Measurements from ENCODE around the gene SENP1.

SENP1 gene

DNA sequence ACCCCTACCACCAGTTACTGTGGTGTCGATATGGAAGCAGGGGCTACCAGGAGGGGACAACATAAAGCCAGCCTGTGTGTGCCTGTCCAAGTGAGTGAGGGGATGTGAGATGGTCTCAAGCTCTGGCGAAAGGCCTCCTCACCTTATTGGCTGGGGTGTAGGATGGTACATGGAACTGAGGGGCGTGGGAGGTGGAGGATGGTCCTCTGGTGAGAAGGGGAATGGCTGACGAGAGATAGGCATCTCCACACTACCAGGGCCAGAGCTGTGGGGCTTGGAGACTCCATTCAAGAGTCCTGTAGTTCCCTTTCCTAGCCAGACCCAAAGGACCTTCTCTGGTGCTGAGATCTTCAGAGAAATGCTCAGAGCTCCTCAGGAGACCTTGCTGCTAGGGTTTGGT is 69.1 kb downstream of the SENP1 start:
- DNase-seq (ENCODE audit: low read depth in 3 of 3): no peak

DNA sequence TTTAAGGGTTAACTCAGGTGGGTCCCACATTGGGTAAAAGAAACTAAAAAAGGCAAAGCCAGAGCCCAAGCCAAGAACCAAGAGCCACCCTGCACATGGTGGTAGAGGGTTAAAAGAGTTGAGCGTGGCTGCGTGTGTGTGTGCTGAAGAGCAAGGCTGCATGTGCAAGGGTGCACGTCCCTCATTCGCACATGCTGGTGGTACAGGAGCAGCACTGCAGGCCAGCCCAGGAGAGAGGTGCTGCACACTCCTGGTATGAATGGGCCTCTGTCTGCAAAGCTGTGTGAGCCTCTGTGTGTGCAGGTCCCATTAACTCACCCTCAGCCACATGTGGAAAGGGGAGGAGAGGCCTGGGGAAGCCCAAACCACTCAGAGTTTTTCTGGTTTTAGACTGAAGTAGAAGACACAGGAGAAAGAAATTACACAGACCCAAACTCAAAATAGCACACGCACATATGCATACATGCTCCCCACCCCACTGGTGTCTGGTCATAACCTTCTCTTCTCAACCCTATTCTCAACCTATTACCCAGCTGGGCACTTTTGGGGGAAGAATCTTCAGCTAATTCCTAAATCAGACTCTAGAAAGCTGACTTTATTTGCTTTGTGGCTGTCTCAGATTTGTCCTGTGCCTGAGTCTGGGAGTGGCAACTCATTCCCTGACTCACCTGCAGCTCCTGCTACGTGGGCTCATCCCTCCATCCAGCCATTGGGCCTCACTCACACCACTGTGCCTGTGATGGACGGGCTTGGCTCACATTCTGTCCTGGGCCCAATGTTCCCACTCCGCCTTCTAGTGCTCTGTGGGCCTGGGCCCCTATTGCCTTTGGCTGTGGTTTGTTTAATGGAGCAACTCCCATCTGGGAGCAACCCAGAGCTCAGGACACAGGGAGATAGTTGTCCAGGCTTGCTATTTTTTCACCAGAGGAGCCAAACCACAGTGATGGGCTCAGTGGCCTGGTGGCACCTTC is 70.8 kb downstream of the SENP1 start:
- DNase-seq (ENCODE audit: low read depth in 3 of 3): no peak

DNA sequence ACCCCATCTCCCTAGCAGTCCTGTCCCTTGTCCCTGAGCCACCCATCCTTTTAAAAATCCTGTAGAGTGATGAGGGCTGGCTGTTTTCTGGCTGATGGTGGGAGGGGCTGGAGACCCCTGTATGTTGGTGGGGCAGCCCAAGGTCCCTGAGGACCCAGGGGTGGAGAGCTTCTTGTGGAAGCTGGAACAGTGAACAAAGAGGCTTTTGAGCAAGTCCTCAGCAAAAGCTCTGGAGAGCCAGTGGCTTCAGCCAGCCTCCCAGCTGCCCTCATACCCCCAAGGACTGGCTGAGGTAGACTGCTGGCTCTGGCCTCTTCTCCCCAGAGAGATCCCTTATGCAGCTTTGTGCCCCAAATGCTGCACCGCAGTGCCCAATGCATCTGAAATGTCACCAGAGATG is 72.4 kb downstream of the SENP1 start:
- DNase-seq (ENCODE audit: low read depth in 3 of 3): no peak

DNA sequence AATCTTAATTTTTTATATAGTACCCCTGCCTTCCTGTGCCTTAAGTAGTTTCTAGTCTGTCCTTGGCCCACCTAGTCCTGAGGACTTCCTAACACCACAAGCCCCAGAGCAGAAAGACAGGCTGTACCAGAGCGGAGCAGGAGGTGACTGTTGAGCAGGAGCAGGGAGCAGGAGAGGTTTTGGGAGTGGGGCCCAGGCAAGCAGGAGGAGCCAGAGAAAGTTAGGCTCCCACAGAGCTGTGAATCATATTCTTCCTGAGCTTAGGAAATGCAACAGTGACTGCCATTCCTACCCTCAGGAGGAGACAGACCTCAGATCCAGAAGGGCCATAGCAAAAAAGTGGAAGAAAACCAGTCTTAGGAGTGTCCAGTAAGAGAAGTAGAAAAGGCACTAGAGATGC is 73.3 kb downstream of the SENP1 start:
- no peak for DNase-seq (ENCODE audit: low read depth in 3 of 3)

DNA sequence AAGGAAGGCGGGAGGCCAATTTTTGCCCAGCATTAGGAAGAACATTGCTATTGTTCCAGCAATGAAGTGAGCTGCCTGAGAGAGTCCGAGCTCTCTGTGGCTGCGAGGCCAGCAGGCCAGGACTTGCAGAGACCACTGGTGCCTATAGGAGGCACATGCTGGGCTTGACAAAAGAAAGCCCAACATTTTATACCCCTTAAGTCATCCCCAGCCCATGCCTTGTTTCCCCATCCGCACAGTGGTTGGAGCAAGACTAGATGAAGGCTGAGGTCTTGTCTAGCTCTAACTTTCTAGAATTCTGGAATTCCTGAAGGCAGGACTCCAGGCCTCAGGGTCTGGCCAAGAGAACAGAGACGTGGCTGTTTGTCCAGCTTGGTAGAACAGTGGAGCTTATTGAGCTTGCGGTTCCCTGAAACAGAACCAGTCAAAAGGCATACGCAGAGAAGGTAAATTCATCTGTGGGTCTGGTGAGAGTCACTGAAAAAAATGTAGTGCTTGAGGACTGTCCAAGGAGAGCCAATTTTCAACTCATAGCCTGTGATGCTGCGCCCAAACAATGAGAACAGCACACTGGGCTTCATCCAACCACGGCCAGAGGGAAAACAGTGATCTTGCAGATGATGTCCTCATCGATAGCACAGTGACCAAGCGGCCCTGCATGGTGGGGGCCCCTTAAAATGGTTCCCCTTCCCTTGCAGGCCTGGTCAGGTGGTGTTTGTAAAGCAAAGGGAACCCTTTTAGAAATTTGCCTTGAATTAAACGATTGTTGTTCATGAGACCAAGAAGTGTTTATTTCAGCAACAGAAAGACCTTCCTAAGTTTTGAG is 74.5 kb downstream of the SENP1 start:
- DNase-seq (ENCODE audit: low read depth in 3 of 3): no peak

DNA sequence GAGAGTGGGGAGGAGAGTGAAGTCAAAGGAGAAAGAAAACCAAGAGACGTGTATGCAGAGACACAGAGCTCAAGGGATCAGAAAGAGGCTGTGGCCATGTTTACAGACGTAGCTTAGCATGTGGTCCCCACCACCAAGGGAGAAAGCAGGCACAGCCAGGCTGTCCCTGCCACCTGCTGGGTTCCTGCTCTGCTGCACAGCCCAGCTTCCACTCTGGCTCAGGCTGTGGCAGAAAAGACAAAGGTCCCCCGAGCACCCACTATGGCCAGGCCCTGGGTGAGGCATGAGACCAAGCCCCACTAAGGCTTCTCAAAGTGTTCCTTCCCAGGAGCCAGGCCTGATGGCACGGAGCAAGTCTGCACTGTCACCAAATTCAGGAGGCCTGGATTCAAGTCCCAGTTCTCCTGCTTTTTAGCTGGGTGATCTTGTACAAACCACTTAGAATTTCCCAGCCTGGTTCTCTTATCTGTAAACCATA is 75.7 kb downstream of the SENP1 start:
- no peak for DNase-seq (ENCODE audit: low read depth in 3 of 3)

DNA sequence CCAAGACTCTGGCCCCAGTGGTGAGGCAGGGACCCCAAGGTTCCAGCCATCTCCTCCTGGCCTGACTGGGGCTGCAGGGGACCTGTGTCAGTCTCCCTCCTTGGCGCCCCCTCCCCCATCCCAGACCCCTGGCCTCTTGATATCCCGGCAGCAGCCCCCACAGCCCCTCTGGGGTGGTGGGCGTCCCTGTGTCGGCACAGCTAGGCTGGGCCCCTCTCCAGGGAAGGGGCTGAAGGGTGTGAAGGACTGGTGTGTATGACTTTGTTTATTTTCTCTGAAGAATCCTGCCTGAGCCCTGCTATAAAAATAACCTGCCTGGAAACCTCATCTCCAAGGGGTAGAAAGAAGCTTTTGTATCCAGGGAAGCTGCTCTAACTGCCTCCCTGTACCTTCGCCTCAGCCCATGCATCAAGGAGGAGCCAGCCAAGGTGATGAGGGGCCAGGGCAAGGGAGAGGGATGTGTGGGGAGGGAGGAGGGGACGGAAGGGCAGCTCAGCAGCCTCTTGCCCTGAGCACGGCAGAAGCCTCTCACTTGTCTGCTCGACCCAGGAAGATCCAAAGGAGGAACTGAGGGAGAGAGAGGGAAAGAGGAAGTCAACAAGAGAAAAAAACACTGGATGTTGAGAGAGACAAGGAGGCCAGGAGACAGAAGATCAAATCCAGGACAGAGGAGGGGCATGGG is 76.2 kb downstream of the SENP1 start:
- no peak for DNase-seq (ENCODE audit: low read depth in 3 of 3)

DNA sequence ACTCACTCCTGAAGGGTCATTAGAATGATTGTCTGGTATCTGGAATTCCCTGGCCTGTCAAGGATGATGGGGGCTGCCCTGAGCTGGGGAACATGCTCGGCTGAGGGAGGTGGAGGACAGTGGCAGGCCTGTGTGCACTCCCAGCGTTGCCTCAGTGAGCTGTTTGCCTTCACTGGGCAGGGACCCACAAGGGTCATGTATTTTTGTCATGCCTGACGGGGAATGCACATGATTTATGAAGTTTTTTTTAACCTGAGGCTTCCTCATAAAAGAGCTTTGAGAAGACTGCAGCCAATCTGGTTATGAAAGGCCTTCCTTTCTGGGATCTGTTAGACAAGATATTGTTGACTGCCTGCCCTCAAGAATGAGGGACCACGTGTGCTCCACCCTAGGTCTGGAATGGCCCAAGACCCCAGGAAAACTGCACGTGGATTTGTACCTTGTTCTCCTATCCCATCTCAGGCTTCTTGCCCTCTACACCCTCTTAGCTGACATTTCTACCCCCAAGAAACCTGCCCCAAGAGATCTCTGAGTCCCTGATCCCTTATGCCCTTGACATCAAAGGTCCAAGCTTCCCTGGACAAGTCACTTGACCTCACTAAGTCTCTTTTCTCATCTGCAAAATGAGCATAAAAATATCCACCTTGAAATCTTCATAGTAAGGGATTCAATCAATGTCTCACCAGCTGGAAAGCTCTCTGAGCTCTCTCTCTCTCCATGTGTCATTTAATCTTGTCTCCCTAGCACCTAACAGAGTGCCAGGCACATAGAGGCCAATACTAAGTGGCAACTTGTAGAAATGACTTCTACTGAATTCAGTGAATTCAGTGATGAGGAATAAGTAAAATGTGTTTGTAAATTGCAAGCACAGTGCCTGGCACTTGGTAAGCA is 77.1 kb downstream of the SENP1 start:
- no peak for DNase-seq (ENCODE audit: low read depth in 3 of 3)

DNA sequence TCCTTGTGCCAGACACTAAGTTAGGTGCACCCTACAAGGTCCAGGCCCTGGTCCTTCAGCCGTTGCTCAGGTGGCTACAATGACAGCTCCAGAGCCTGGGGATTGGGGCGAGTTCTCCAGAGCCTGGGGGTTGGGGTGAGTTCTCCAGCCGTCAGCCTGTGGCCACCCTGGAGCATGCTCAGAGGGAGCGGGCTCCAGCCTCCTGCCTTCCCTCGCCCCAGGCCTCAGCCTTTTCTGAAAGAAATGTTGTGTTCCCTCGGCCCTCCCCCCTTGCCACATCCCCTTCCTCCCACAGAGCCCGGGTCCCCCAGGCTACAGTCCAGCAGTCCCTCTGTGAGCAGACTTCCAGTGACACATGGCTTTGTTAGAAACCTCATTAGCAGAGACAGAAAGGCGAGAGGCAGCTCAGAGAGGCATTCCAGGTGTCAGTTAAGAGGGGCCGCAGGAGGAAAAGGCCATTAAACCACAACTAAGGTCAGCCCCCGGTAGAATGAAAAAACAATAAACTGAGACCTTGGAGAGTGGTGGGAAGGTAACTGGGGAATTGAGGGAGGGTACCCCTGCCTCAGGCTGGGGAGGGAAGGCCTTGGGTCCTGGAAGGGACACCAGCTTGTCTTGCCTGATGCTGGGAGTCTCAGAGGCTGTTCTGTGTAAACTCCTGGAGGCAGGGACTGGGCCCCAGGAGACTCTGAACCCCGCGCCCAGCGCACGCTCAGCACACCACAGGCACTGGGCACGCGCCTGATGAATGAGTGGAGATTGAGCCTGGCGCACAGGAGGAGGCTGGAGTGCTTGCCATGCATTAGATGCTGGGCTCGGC is 78.5 kb downstream of the SENP1 start:
- no peak for DNase-seq (ENCODE audit: low read depth in 3 of 3)

DNA sequence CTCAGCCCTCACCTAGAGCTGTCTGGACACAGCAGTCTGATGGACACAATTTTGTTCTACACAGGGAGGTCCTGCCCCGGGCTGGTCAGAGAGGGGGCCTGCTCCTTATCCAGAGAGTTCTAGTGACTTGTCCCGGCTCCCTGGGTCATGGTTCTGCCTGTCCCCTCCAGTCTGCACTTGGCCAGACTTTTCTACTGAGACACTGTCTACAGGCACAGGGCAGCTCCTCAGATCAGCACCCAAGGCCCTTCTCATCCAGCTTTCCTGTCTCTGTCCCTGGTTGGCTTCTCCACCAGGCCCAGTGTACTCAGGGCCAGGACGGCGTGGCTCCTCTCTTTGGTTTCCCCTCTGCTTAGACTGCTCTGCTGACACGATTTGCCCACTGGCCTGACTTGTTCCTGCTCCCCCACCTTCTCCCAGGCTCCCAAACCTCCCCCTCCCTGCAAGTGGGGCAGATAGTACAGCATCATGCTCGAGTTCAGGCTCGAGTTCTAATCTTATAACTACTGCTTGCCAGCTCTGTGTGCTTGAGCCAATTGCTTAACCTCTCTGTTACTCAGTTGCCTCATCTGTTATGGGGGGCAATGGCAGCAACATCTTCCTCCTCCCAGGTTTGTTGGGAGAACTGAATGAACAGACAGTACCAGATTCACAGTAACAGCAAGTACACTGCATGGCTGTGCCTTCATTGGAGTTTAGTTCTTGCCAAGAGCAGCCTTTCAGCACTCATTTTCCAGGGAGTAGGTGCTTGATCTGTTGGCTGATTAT is 79.6 kb downstream of the SENP1 start:
- no peak for DNase-seq (ENCODE audit: low read depth in 3 of 3)

DNA sequence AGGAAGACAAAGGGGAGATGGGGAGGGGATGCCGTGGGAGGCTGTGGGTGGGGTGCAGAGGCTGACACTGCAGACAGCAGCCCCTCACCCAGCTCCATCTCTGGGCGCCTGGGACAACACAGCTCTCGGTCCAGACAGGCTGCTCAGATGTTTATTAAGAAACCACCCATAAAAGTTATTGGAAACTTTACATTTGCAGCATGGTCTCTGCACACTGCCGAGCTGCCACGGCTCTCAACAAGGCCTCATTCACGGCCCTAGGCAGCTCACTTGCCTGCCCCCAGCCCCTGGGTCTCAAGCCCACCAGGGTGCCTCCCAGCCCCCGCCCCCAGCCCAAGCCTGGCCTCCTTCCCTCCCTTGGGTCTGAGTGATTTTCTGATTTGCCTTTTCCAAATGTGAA is 80.6 kb downstream of the SENP1 start:
- DNase-seq (ENCODE audit: low read depth in 3 of 3): no peak

DNA sequence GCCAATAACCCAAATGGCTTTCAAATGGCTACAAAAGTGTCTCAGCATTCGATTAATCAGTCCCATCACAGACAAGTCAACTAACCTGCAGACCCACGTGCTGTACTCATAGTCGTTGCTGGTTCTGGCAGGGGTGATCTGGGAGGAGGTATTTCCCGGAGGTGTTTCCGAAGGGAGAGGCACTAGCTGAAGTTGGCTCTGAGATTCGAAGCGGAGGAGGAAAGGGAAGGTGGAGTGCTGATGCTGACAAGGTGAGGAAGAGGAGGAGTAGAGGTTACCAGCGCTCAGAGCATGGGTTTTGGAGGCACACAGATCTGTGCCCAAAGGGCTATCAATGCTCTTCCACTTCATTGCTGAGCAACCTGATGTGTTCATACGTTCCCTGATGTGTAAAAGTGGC is 81.1 kb downstream of the SENP1 start:
- DNase-seq (ENCODE audit: low read depth in 3 of 3): no peak

DNA sequence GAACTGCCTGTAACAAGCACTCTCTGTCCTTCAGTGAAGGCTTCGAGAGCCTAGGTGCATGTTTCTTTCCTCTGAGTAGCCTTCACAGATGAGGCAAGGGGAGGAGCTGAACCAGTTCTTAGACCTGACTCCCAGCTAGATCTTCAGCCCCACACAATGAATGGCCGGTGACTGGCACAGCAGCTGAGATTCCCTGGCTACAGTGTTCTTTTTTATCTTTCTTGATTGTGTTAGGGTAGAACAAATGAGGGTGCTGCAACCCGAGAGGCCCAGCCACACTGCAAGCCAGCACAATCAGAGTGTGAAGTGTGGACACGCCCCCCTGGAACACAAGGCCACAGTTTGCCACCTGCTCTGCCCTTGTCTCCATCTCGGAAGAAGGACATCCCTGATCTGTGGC is 82.5 kb downstream of the SENP1 start:
- DNase-seq (ENCODE audit: low read depth in 3 of 3): no peak

DNA sequence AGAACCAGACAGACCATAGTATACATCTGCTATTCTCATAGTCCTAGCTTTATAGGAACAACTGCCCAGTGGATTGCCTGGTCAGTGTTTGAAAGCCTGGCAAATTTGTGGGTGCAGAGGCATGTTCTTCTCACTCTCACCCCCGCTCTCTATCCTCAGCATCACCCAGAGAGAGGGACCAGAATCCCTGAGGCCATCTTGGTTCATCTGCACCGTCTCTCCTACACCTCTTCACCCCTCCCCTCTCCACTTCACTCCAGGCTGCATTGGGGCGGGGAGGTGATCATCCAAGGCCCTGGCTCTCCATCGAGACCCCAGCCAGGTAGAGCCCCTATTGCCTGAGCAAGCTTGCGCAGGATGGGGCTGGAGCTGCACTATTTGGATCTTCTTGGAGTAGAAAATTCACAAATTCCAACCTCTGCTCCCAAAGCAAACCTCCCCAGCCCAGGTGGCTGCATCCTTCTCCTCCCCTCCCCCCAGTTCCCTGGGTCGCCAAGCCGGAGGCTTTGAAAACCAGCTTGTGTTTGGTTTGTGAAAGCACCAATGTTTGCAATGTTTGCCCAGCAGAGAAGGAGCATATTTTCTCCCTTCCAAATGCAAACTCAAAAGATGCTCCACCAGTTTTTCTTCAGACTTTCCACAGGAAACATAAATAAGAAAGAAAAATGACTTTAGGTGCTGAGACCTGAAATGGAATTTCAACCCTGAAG is 83.0 kb downstream of the SENP1 start:
- DNase-seq (ENCODE audit: low read depth in 3 of 3): no peak

DNA sequence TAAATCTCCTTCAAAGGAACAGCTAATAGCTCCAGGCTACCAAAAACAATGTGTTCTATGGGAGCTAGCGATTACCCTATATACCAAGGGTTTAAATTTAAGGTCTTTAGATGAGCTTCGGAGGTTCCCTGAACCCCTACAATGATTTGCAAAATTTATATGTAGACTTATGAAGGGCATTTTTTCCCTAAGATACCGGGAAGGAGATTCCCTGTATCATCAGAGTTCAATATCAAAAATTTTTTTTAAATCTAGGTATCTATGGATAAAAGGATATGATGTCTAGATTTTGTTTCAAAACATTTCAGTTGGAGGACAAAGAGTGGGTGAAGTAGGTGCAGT is 83.7 kb downstream of the SENP1 start:
- DNase-seq (ENCODE audit: low read depth in 3 of 3): no peak

DNA sequence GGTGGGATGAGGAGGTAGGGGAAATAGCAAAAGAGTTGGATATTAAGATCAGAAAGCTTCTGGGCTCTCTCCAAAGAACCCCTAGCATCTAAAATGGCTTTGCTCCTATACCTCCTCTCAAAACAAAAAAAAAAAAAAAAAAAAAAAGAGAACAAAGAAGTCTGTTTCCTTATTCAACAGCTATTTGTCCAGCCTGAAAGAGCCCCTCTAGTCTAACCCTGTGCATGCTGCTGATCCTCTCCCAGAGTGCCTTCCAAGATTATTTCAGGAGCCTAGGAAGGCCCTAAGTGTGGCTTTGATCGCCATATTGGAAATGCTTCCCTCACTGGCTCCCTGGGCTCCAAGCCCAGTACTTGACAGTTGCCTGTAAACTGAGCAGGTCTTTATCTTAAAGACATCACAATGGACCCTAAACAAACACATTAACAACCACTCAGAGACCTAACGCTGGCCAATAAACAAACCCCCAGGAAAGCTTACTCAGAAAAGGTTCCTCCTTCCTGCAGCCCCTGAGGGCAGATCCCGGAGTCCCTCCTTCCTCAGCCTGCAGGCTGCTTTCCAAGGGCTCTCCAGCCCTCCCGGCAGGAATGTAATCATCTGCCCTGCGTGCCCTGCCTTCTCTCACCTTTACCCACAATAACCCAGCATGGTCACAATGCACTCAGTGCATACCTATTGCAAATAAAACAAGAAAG is 84.2 kb downstream of the SENP1 start:
- DNase-seq (ENCODE audit: low read depth in 3 of 3): no peak

DNA sequence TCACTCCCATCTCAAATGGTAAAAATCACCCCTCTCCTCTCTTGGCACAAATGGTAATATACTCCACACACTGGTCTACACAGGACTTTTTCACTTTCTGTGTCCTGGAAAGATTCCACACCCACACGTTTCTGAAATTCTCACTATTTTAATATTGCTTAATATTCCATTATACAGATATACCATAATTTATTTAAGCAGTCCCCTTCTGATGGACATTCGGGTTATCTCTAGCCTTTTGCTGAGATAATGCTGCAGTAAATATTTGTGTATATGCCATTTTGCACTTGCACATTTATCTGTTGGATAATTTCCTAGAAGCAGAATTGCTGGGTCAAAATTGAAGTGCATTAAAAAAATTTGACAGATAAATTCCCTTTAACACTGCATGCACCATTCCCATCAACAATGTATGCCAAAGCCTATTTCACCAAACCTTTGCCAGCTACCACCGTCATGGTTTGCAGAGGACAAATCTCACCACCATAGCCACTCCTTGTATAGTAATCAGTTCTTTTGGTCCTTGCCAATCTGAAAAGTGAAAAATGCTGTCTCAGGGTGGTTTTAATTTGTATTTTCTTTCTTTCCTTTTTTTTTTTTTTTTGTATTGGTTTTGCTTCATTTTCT is 86.1 kb downstream of the SENP1 start:
- no peak for DNase-seq (ENCODE audit: low read depth in 3 of 3)

DNA sequence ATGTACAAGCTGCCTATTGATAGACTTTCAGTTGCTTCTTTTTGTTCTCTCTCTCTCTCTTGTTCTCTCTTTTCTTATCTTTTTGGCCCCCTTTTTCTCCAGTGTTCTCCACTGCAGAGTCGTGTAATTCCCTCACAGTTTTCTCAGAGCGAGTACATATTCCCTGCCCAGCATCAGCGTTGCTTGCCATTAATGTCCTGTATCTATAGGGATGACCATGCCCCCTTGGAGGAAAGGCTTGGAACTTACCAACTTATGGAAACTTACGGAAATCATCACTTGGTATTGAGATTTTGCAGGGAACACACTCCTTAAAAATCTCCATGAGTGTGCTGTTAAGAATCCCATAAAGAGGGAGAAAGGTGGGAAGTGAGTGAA is 87.3 kb downstream of the SENP1 start:
- no peak for DNase-seq (ENCODE audit: low read depth in 3 of 3)
